HG03354 (cell line): ENCODE data around the gene MEIOSIN.
"Not testable (repeated sequence)": the region's sequence is repeated elsewhere in the genome, so short reads cannot be mapped to it uniquely, and the experiment has no call there.

ENCODE experiments used
- ATAC-seq: cut with Tn5 transposase; IDR thresholded peaks from one replicate; pipeline ENCODE4 v1.9.1; 2021; ENCODE audit warnings: mild to moderate bottlenecking; ENCODE audit not compliant: unreplicated experiment, poor library complexity, severe bottlenecking

MEIOSIN gene

GRCh38 chr19:45717131-45717982 lies 15.9 kb upstream of the MEIOSIN start:
- peak; percentile 96 for ATAC-seq

- ATAC-seq: no peak
Measured at GRCh38 chr19:45717983-45718650, 15.1 kb upstream of the MEIOSIN start.

- not testable (repeated sequence) for ATAC-seq
Measured at GRCh38 chr19:45720065-45720464, 13.2 kb upstream of the MEIOSIN start.

GRCh38 chr19:45728683-45729082 lies 4.6 kb upstream of the MEIOSIN start:
- ATAC-seq: not testable (repeated sequence)

- ATAC-seq: no peak
Measured at GRCh38 chr19:45729800-45730290, 3.4 kb upstream of the MEIOSIN start.

- peak; percentile 96 for ATAC-seq
Measured at GRCh38 chr19:45730368-45731288, 2.6 kb upstream of the MEIOSIN start, which contains the start of gene FBXO46. TSS of gene FBXO46 (minus strand) at chr19:45730896. CDS start at chr19:45713495, 17,401 bp downstream.

GRCh38 chr19:45739498-45740439 lies 6.5 kb downstream of the MEIOSIN start:
- no peak for ATAC-seq

GRCh38 chr19:45742969-45743368 lies 9.7 kb downstream of the MEIOSIN start:
- ATAC-seq: no peak

GRCh38 chr19:45745606-45746005 lies 12.4 kb downstream of the MEIOSIN start:
- ATAC-seq: no peak

- ATAC-seq: no peak
Measured at GRCh38 chr19:45746866-45747265, 13.6 kb downstream of the MEIOSIN start.

- no peak for ATAC-seq
Measured at GRCh38 chr19:45747513-45747912, 14.3 kb downstream of the MEIOSIN start.

GRCh38 chr19:45751483-45751882 lies 18.2 kb downstream of the MEIOSIN start:
- not testable (repeated sequence) for ATAC-seq

- no peak for ATAC-seq
Measured at GRCh38 chr19:45752639-45753038, 19.4 kb downstream of the MEIOSIN start.

GRCh38 chr19:45753548-45753947 lies 20.3 kb downstream of the MEIOSIN start:
- no peak for ATAC-seq

- no peak for ATAC-seq
Measured at GRCh38 chr19:45754323-45754722, 21.1 kb downstream of the MEIOSIN start.

- no peak for ATAC-seq
Measured at GRCh38 chr19:45757695-45758094, 24.5 kb downstream of the MEIOSIN start.

- no peak for ATAC-seq
Measured at GRCh38 chr19:45758921-45759320, 25.7 kb downstream of the MEIOSIN start.

- ATAC-seq: no peak
Measured at GRCh38 chr19:45761714-45762113, 28.5 kb downstream of the MEIOSIN start.
